H4 (cell line): Measurements from ENCODE around the gene DHCR24. TPM values are rescaled to one million over a fixed set of nuclear protein-coding genes. Genes with fewer than 3 reads are reported as not detected.
"Not testable (repeated sequence)": the region's sequence is repeated elsewhere in the genome, so short reads cannot be mapped to it uniquely, and the experiment has no call there.

Source experiments
- DNase-seq: peaks from one replicate; pipeline ENCODE4 v3.0.0-alpha.2; 2015; ENCODE audit warnings: low spot score
- total RNA-seq: library from RNA; depleted of rRNA; stranded (reverse); fragments of >200 nt; shearing (Covaris generic); gene quantifications from 2 replicates; pipeline ENCODE4 v1.2.3, GENCODE V29; 2014; rRNA removed

DHCR24 gene
- 93.1 and 104 TPM in 2 replicates for total RNA-seq

- peak; percentile 66 for DNase-seq
Measured at GRCh38 chr1:54886724-54887664, at the start of gene DHCR24. Gene DHCR24 (minus strand): TSS chr1:54887195. CDS start chr1:54887119, 76 bp downstream.

GRCh38 chr1:54936791-54937190 lies 49.8 kb upstream of the DHCR24 start:
- DNase-seq: no peak

- DNase-seq: peak; percentile 77
Measured at GRCh38 chr1:54934869-54935268, 47.9 kb upstream of the DHCR24 start.

GRCh38 chr1:54934081-54934480 lies 47.1 kb upstream of the DHCR24 start:
- DNase-seq: not testable (repeated sequence)

- DNase-seq: no peak
Measured at GRCh38 chr1:54931275-54931840, 44.4 kb upstream of the DHCR24 start.

GRCh38 chr1:54929700-54930099 lies 42.7 kb upstream of the DHCR24 start:
- no peak for DNase-seq

- DNase-seq: no peak
Measured at GRCh38 chr1:54928327-54928726, 41.3 kb upstream of the DHCR24 start.

GRCh38 chr1:54927472-54928240 lies 40.7 kb upstream of the DHCR24 start:
- DNase-seq: no peak

GRCh38 chr1:54926970-54927369 lies 40.0 kb upstream of the DHCR24 start:
- no peak for DNase-seq

- no peak for DNase-seq
Measured at GRCh38 chr1:54922921-54923421, 36.0 kb upstream of the DHCR24 start.

- DNase-seq: no peak
Measured at GRCh38 chr1:54922040-54922761, 35.2 kb upstream of the DHCR24 start.

GRCh38 chr1:54919367-54920359 lies 32.7 kb upstream of the DHCR24 start:
- no peak for DNase-seq

GRCh38 chr1:54911076-54911475 lies 24.1 kb upstream of the DHCR24 start:
- not testable (repeated sequence) for DNase-seq

- DNase-seq: no peak
Measured at GRCh38 chr1:54906586-54906985, 19.6 kb upstream of the DHCR24 start.

GRCh38 chr1:54904476-54905048 lies 17.6 kb upstream of the DHCR24 start:
- no peak for DNase-seq

- DNase-seq: no peak
Measured at GRCh38 chr1:54894271-54894670, 7.3 kb upstream of the DHCR24 start.

GRCh38 chr1:54892586-54892985 lies 5.6 kb upstream of the DHCR24 start:
- DNase-seq: no peak

- no peak for DNase-seq
Measured at GRCh38 chr1:54889132-54889725, 2.2 kb upstream of the DHCR24 start.

GRCh38 chr1:54888080-54888733 lies 1.2 kb upstream of the DHCR24 start:
- DNase-seq: no peak
